Parathyroid adenoma (tissue), 2 donors: ENCODE data around the gene PLA2G10.

Source experiments
- H2AFZ ChIP-seq: fragments of 300-600 bp; sonication (generic); one replicate; pipeline ENCODE4 v1.7.0; 2017; ENCODE audit warnings: antibody characterized with exemption, mild to moderate bottlenecking
- H3K27ac ChIP-seq: fragments of 300-600 bp; sonication (generic); one replicate; pipeline ENCODE4 v1.7.0; 2017
- H3K27me3 ChIP-seq: fragments of 300-600 bp; sonication (generic); one replicate; pipeline ENCODE4 v1.7.0; 2017; ENCODE audit warnings: low read length; ENCODE audit not compliant: control insufficient read depth, insufficient read depth
- H3K36me3 ChIP-seq: fragments of 300-600 bp; sonication (generic); one replicate; pipeline ENCODE4 v1.7.0; 2017; ENCODE audit warnings: low read length; ENCODE audit not compliant: control insufficient read depth, insufficient read depth
- H3K4me1 ChIP-seq: fragments of 300-600 bp; sonication (generic); one replicate; pipeline ENCODE4 v1.7.0; 2017; ENCODE audit warnings: control low read depth
- H3K4me2 ChIP-seq: fragments of 300-600 bp; sonication (generic); one replicate; pipeline ENCODE4 v1.7.0; 2017; ENCODE audit warnings: low read length
- H3K4me3 ChIP-seq: fragments of 300-600 bp; sonication (generic); one replicate; pipeline ENCODE4 v1.7.0; 2017; ENCODE audit warnings: low read depth, low read length
- H3K79me2 ChIP-seq: fragments of 300-600 bp; sonication (generic); one replicate; pipeline ENCODE4 v1.7.0; 2017; ENCODE audit warnings: control low read depth
- H3K9ac ChIP-seq: fragments of 300-600 bp; sonication (generic); one replicate; pipeline ENCODE4 v1.7.0; 2017; ENCODE audit warnings: mild to moderate bottlenecking
- H3K9me3 ChIP-seq: fragments of 300-600 bp; sonication (generic); one replicate; pipeline ENCODE4 v1.7.0; 2017; ENCODE audit warnings: low read length; ENCODE audit not compliant: control insufficient read depth
- CTCF ChIP-seq: fragments of 300-600 bp; sonication (generic); IDR thresholded peaks from one replicate; pipeline ENCODE4 v1.7.0; 2017; ENCODE audit warnings: antibody characterized with exemption, mild to moderate bottlenecking
- donor health status: primary hyperparathyroidism.

PLA2G10 gene

GRCh38 chr16:14629919-14630619 lies 64.0 kb downstream of the PLA2G10 start, which contains the start of gene PARN:
Gene PARN (minus strand): TSS chr16:14630260. CDS start chr16:14630125, 135 bp downstream.
- peak within 1 kb of the TSS; percentile 87 for H2AFZ ChIP-seq
- H3K9me3 ChIP-seq: no peaks in the 10 kb centered on the region
- peak within 1 kb of the TSS; percentile 87 for H3K4me2 ChIP-seq
- H3K79me2 ChIP-seq: peaks cover 24% of the 10 kb centered on the region
- peak within 1 kb of the TSS; percentile 55 for H3K9ac ChIP-seq
- peak within 1 kb of the TSS; percentile 81 for H3K27ac ChIP-seq
- peak within 1 kb of the TSS; percentile 74 for H3K4me3 ChIP-seq
- no peaks in the 10 kb centered on the region for H3K27me3 ChIP-seq
- TF ChIP-seq CTCF: no peak
- no peaks in the 10 kb centered on the region for H3K36me3 ChIP-seq
- peaks cover 10% of the 10 kb centered on the region for H3K4me1 ChIP-seq

GRCh38 chr16:14629612-14629918 lies 64.5 kb downstream of the PLA2G10 start:
- Histone ChIP-seq H3K4me1 (peaks cover 10% of the 10 kb centered on the region), H3K36me3 (no peaks in the 10 kb centered on the region), H3K9ac (peak overlapping the region; percentile 55), H2AFZ (peak overlapping the region; percentile 87), H3K4me3 (peak overlapping the region; percentile 74), H3K4me2 (peak overlapping the region; percentile 79), H3K27me3 (no peaks in the 10 kb centered on the region), H3K79me2 (peaks cover 24% of the 10 kb centered on the region), H3K9me3 (no peaks in the 10 kb centered on the region), H3K27ac (peak overlapping the region; percentile 81)
- TF ChIP-seq CTCF: no peak

GRCh38 chr16:14628806-14629611 lies 65.1 kb downstream of the PLA2G10 start:
- H3K4me1 ChIP-seq: peaks cover 4% of the 10 kb centered on the region
- no peaks in the 10 kb centered on the region for H3K9me3 ChIP-seq
- H3K4me2 ChIP-seq: peak overlapping the region; percentile 79
- H3K4me3 ChIP-seq: peak overlapping the region; percentile 74
- H3K27ac ChIP-seq: peak overlapping the region; percentile 81
- no peak for TF ChIP-seq CTCF
- peak overlapping the region; percentile 4 for H3K9ac ChIP-seq
- no peaks in the 10 kb centered on the region for H3K27me3 ChIP-seq
- peaks cover 19% of the 10 kb centered on the region for H3K79me2 ChIP-seq
- no peaks in the 10 kb centered on the region for H3K36me3 ChIP-seq
- H2AFZ ChIP-seq: peak overlapping the region; percentile 87

- no peak for TF ChIP-seq CTCF
- Histone ChIP-seq H3K79me2 (peaks cover 8% of the 10 kb centered on the region), H3K27me3 (no peaks in the 10 kb centered on the region), H3K4me1 (peaks cover 1% of the 10 kb centered on the region), H2AFZ (no peak overlapping the region), H3K9me3 (no peaks in the 10 kb centered on the region), H3K9ac (no peak overlapping the region), H3K4me2 (no peak overlapping the region), H3K36me3 (no peaks in the 10 kb centered on the region), H3K27ac (no peak overlapping the region), H3K4me3 (no peak overlapping the region)
Measured at GRCh38 chr16:14627078-14627477, 67.0 kb downstream of the PLA2G10 start.
